IMR-90 (cell line): ENCODE data around the gene STAT4. TPM values are rescaled to one million over a fixed set of nuclear protein-coding genes. Genes with fewer than 3 reads are reported as not detected.
A peak's percentile ranks its signal among the peaks of the same experiment; 100 is the strongest.

Experiments
- ATAC-seq: fragments of 200-7000 bp; cut with Tn5 transposase; 2 replicates; pipeline ENCODE4 v1.9.1; 2020; ENCODE audit warnings: low read depth, mild to moderate bottlenecking, moderate library complexity
- BruUV-seq: library from RNA; stranded (reverse); fragments of 400-500 nt; replicated peaks from 2 replicates; lab custom pipeline; 2021; lab: Mats Ljungman, UMichigan
- CTCF ChIA-PET: fragments of 300-600 bp; formaldehyde crosslinking; extraction: SDS; loops from one replicate; lab custom pipeline; 2021; ENCODE audit warnings: antibody characterized with exemption; lab: Yijun Ruan, JAX
- POLR2A ChIA-PET: fragments of 300-600 bp; sonication (Branson Sonifier 250); formaldehyde crosslinking; loops from one replicate; lab custom pipeline; 2022; ENCODE audit warnings: antibody characterized with exemption; ENCODE audit not compliant: unreplicated experiment; lab: Charles Lee
- DNase-seq: peaks from one replicate; pipeline ENCODE4 v3.0.0; 2013
- H2AFZ ChIP-seq: replicated peaks from 2 replicates; pipeline ENCODE3; 2013; ENCODE audit warnings: low read length, mild to moderate bottlenecking; ENCODE audit not compliant: poor library complexity
- H2AK5ac ChIP-seq: 2 replicates; pipeline ENCODE4 v1.6.1; 2013; ENCODE audit warnings: low read depth, low read length, inconsistent platforms
- H2AK9ac ChIP-seq: replicated peaks from 2 replicates; pipeline ENCODE3; 2013; ENCODE audit warnings: mild to moderate bottlenecking, low read depth, low read length, moderate library complexity; ENCODE audit not compliant: poor library complexity
- H2BK120ac ChIP-seq: 2 replicates; pipeline ENCODE4 v1.6.1; 2013; ENCODE audit warnings: low read depth, low read length, inconsistent platforms
- H2BK15ac ChIP-seq: 3 replicates; pipeline ENCODE4 v1.6.1; 2013; ENCODE audit warnings: low read depth, low read length, inconsistent platforms
- H2BK20ac ChIP-seq: 2 replicates; pipeline ENCODE4 v1.6.1; 2013; ENCODE audit warnings: low read depth, mild to moderate bottlenecking, inconsistent platforms, low read length, moderate library complexity
- H2BK5ac ChIP-seq: 2 replicates; pipeline ENCODE4 v1.6.1; 2013; ENCODE audit warnings: mild to moderate bottlenecking, low read depth, low read length, inconsistent platforms; ENCODE audit not compliant: poor library complexity, severe bottlenecking
- H3K14ac ChIP-seq: replicated peaks from 2 replicates; pipeline ENCODE4 v1.6.1; 2013; ENCODE audit warnings: low read depth, low read length, inconsistent platforms
- H3K18ac ChIP-seq: 2 replicates; pipeline ENCODE4 v1.6.1; 2013; ENCODE audit warnings: low read depth, low read length, control low read depth
- H3K23ac ChIP-seq: 2 replicates; pipeline ENCODE4 v1.6.1; 2013; ENCODE audit warnings: low read depth, low read length, inconsistent platforms
- H3K27ac ChIP-seq: 2 replicates; pipeline ENCODE4 v1.5.1; 2013; ENCODE audit warnings: mild to moderate bottlenecking, control low read depth, low read length; ENCODE audit not compliant: insufficient read depth
- H3K27me3 ChIP-seq: 2 replicates; pipeline ENCODE4 v1.6.1; 2013; ENCODE audit warnings: low read length; ENCODE audit not compliant: control insufficient read depth, insufficient read depth
- H3K36me3 ChIP-seq: 2 replicates; pipeline ENCODE4 v1.6.1; 2013; ENCODE audit warnings: low read length, mixed read lengths; ENCODE audit not compliant: control insufficient read depth, insufficient read depth
- H3K4ac ChIP-seq: 2 replicates; pipeline ENCODE4 v1.6.1; 2013; ENCODE audit warnings: low read depth, low read length, inconsistent platforms
- H3K4me1 ChIP-seq: 2 replicates; pipeline ENCODE4 v1.6.1; 2013; ENCODE audit warnings: low read length, mixed read lengths; ENCODE audit not compliant: control insufficient read depth, insufficient read depth
- H3K4me2 ChIP-seq: 2 replicates; pipeline ENCODE4 v1.6.1; 2013; ENCODE audit warnings: low read depth, mild to moderate bottlenecking, control low read depth, low read length, moderate library complexity
- H3K4me3 ChIP-seq: 2 replicates; pipeline ENCODE4 v1.5.1; 2013; ENCODE audit warnings: low read depth, mild to moderate bottlenecking, control low read depth, low read length, moderate library complexity; ENCODE audit not compliant: insufficient read depth
- H3K56ac ChIP-seq: 2 replicates; pipeline ENCODE4 v1.6.1; 2013; ENCODE audit warnings: low read length, inconsistent platforms; ENCODE audit not compliant: insufficient read depth; ENCODE audit errors: extremely low read depth
- H3K79me1 ChIP-seq, 2 experiments: 2 replicates each; pipeline ENCODE4 v1.6.1; 2013; ENCODE audit warnings: low read length in 2 of 2, inconsistent platforms in 1 of 2, low read depth in 1 of 2
- H3K9ac ChIP-seq: 2 replicates; pipeline ENCODE4 v1.6.1; 2013; ENCODE audit warnings: low read depth, low read length, control low read depth
- H3K9me1 ChIP-seq: 2 replicates; pipeline ENCODE4 v1.6.1; 2013; ENCODE audit warnings: low read length, inconsistent platforms; ENCODE audit not compliant: insufficient read depth
- H3K9me3 ChIP-seq: 2 replicates; pipeline ENCODE4 v1.6.1; 2013; ENCODE audit warnings: low read length; ENCODE audit not compliant: control insufficient read depth, insufficient read depth
- H4K20me1 ChIP-seq: 2 replicates; pipeline ENCODE4 v1.6.1; 2013; ENCODE audit warnings: low read length, inconsistent platforms; ENCODE audit not compliant: insufficient read depth
- H4K5ac ChIP-seq: 2 replicates; pipeline ENCODE4 v1.6.1; 2013; ENCODE audit warnings: mild to moderate bottlenecking, low read depth, low read length, control low read depth
- H4K8ac ChIP-seq, 2 experiments: 2 replicates each; pipeline ENCODE4 v1.6.1; 2013; ENCODE audit warnings: low read depth in 2 of 2, low read length in 2 of 2, control low read depth in 1 of 2, inconsistent platforms in 1 of 2
- H4K91ac ChIP-seq: 2 replicates; pipeline ENCODE4 v1.6.1; 2013; ENCODE audit warnings: low read depth, low read length, inconsistent platforms; ENCODE audit not compliant: insufficient read depth
- MAFK ChIP-seq: IDR thresholded peaks from 2 replicates; pipeline ENCODE4 v1.6.1; 2012; ENCODE audit warnings: low read depth, low read length, improper control_type of control experiment
- SMC3 ChIP-seq: fragments of 150-350 bp; IDR thresholded peaks from 2 replicates; pipeline ENCODE4 v1.6.1; 2016; ENCODE audit warnings: low read depth, mild to moderate bottlenecking, antibody characterized with exemption, low read length, moderate library complexity
- WGBS, 2 experiments: methylation state at CpG; one replicate each; pipeline versions ENCODE4 v1.1.5 to v1.1.7; 2013; ENCODE audit warnings: missing lambda C conversion rate in 2 of 2; ENCODE audit not compliant: insufficient read length in 1 of 2; ENCODE audit errors: extremely low coverage in 2 of 2; 5-methylcytosine and 5-hydroxymethylcytosine counted together
- dilution Hi-C: fragments of 300-500 bp; cut with HindIII; formaldehyde crosslinking; loops from one replicate; pipeline ENCODE4 v1.14.3; 2018; ENCODE audit warnings: low sequenced_read_pairs; ENCODE audit not compliant: unreplicated experiment
- in situ Hi-C: fragments of 300-500 bp; cut with MboI; formaldehyde crosslinking; loops from 3 replicates; pipeline ENCODE4 v1.14.3; 2019; ENCODE audit warnings: low sequenced_read_pairs, inconsistent platforms, mixed read lengths
- intact Hi-C: fragments of 100-400 bp; cut with micrococcal nuclease; formaldehyde crosslinking; loops from 2 replicates; pipeline ENCODE4 v1.10.0; 2022
- polyA plus RNA-seq, 3 experiments: library from polyadenylated mRNA; depleted of rRNA; stranded (reverse); fragments of >200 nt; gene quantifications; 2 replicates each; pipeline ENCODE4 v1.2.3, GENCODE V29; 2012; ENCODE audit warnings: low replicate concordance in 1 of 3
- total RNA-seq: library from RNA; depleted of rRNA; stranded (reverse); fragments of >200 nt; gene quantifications from 2 replicates; pipeline ENCODE4 v1.2.3, GENCODE V29; 2012

The STAT4 gene
- total and polyA plus RNA-seq, 2 of the 4 experiments (the other 2 are of a cell fraction) = 0.36 to 0.48 TPM

GRCh38 chr2:191152482-191153240 is 1.9 kb upstream of the STAT4 start:
- DNase-seq = peak; percentile 75
- Histone ChIP-seq H3K9me3 (no peaks in the 10 kb centered on the region), H4K8ac (no peak overlapping the region), H3K18ac (no peak overlapping the region), H2AK5ac (no peak overlapping the region), H3K9me1 (peaks cover 2% of the 10 kb centered on the region; the same call in 1 of the 2 replicates), H3K4me3 (no peak overlapping the region), H3K9ac (no peak overlapping the region), H3K4me2 (no peak overlapping the region), H3K4ac (no peak overlapping the region), H3K4me1 (no peaks in the 10 kb centered on the region), H4K5ac (no peak overlapping the region), H3K27me3 (peaks cover 1% of the 10 kb centered on the region; the same call in 1 of the 2 replicates), H4K91ac (no peak overlapping the region), H2AFZ (no peak overlapping the region), H2BK15ac (no peak overlapping the region), H2AK9ac (no peak overlapping the region), H3K56ac (no peak overlapping the region), H2BK20ac (no peak overlapping the region), H2BK5ac (no peak overlapping the region), H3K27ac (no peak overlapping the region), H3K79me1 (no peaks in the 10 kb centered on the region), H3K23ac (no peak overlapping the region), H3K36me3 (no peaks in the 10 kb centered on the region), H2BK120ac (no peak overlapping the region), H4K20me1 (no peaks in the 10 kb centered on the region), H3K14ac (no peak overlapping the region)
- in situ Hi-C loops = loop anchor here (5.0 kb wide), 1 partner anchor 100 kb away; no protein-coding TSS in a partner anchor
- ChIA-PET POLR2A (no interaction called here), CTCF (no interaction called here)
- intact Hi-C loops = no loop called here
- no peak for TF ChIP-seq SMC3
- TF ChIP-seq MAFK = peak; percentile 38; the same call in 1 of the 2 replicates
- BruUV-seq = no TSS peak
- WGBS, 2 experiments = 20% methylated on average over 1 of the region's 5 CpGs; no CpG with 5 or more reads in 1 of the 2 experiments
- peak; percentile 48 for ATAC-seq
- dilution Hi-C loops = no loop called here
